Activated B cell treated with CpG ODN at 0.5 μM for 24 hours (primary cell): ENCODE results near the gene ERC2. TPM values are rescaled to one million over a fixed set of nuclear protein-coding genes. Genes with fewer than 3 reads are reported as not detected.

Source experiments
- ATAC-seq: fragments of 200-7000 bp; cut with Tn5 transposase; one replicate; pipeline ENCODE4 v1.10.0; 2021; ENCODE audit warnings: low read depth, mild to moderate bottlenecking, moderate library complexity
- CTCF ChIA-PET: fragments of 350-600 bp; sonication (Branson Sonifier 250); formaldehyde crosslinking; loops from one replicate; lab custom pipeline; 2021; ENCODE audit warnings: antibody characterized with exemption; lab: Charles Lee
- POLR2A ChIA-PET: fragments of 350-600 bp; sonication (Branson Sonifier 250); formaldehyde crosslinking; loops from one replicate; lab custom pipeline; 2021; ENCODE audit warnings: antibody characterized with exemption; lab: Charles Lee
- DNase-seq: peaks from one replicate; pipeline ENCODE4 v3.0.0; 2022
- H3K27ac Mint-ChIP-seq: one replicate; pipeline ENCODE4 v1.8.0; 2020; ENCODE audit warnings: mixed read lengths
- H3K27me3 Mint-ChIP-seq: one replicate; pipeline ENCODE4 v1.8.0; 2021; ENCODE audit warnings: mixed read lengths
- H3K36me3 Mint-ChIP-seq: one replicate; pipeline ENCODE4 v1.8.0; 2021; ENCODE audit warnings: low read depth, mixed read lengths
- H3K4me1 Mint-ChIP-seq: one replicate; pipeline ENCODE4 v1.8.0; 2021; ENCODE audit warnings: mixed read lengths
- H3K4me3 Mint-ChIP-seq: one replicate; pipeline ENCODE4 v1.8.0; 2020; ENCODE audit warnings: mild to moderate bottlenecking, mixed read lengths
- H3K9me3 Mint-ChIP-seq: one replicate; pipeline ENCODE4 v1.8.0; 2020; ENCODE audit warnings: mixed read lengths
- CTCF ChIP-seq: fragments of 200-600 bp; IDR thresholded peaks from one replicate; pipeline ENCODE4 v1.8.0; 2022; ENCODE audit warnings: antibody characterized with exemption, mild to moderate bottlenecking
- intact Hi-C: fragments of 100-400 bp; cut with micrococcal nuclease; formaldehyde crosslinking; loops from one replicate; pipeline ENCODE4 v1.15.1; 2024
- total RNA-seq: library from RNA; stranded (reverse); gene quantifications from 2 replicates; pipeline ENCODE4 v1.2.3, GENCODE V29; 2022

ERC2 gene
- total RNA-seq, 1 donor from 2014 or later = not detected

DNA sequence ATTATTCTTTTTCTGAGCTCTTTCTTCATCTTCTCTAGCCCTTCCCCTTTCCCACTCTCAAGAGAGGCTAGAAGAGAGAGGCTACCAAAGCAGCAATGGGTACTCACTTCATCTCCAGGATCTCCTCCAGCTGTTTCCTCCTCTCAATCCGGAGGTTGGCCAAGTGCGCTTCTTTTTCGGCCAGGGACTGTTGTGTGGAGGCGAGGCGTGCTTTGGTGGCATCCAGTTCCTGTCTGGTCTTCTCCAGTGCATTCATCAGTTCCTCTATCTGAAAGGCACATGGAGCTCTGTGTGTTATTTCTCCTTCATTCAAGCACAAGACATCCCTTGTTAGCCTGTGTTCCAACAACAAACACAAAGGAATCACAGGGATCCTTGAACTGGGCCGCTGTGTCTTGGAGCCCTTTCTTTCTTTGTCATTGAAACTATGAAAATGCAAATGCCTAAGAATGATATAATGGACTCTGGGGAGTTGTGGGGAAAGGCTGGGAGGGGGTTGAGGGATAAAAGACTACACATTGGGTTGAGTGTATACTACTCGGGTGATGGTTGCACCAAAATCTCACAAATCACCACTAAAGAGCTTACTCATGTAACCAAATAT is 579.9 kb downstream of the ERC2 start:
- Mint-ChIP-seq H3K9me3 (no peaks in the 10 kb centered on the region), H3K27me3 (peaks cover 1% of the 10 kb centered on the region), H3K4me3 (no peak overlapping the region), H3K27ac (no peak overlapping the region), H3K4me1 (no peaks in the 10 kb centered on the region), H3K36me3 (no peaks in the 10 kb centered on the region)
- POLR2A ChIA-PET = no interaction called here
- DNase-seq = no peak
- CTCF ChIA-PET = no interaction called here
- no peak for ATAC-seq
- intact Hi-C loops = no loop called here
- no peak for TF ChIP-seq CTCF

GRCh38 chr3:55885721-55886120 is 582.5 kb downstream of the ERC2 start:
- CTCF ChIA-PET = no interaction called here
- H3K9me3 Mint-ChIP-seq = no peaks in the 10 kb centered on the region
- intact Hi-C loops = no loop called here
- no peak overlapping the region for H3K27ac Mint-ChIP-seq
- no peak overlapping the region for H3K4me3 Mint-ChIP-seq
- POLR2A ChIA-PET = no interaction called here
- ATAC-seq (no peak), DNase-seq (no peak)
- H3K4me1 Mint-ChIP-seq = no peaks in the 10 kb centered on the region
- no peaks in the 10 kb centered on the region for H3K27me3 Mint-ChIP-seq
- H3K36me3 Mint-ChIP-seq = no peaks in the 10 kb centered on the region
- no peak for TF ChIP-seq CTCF

DNA sequence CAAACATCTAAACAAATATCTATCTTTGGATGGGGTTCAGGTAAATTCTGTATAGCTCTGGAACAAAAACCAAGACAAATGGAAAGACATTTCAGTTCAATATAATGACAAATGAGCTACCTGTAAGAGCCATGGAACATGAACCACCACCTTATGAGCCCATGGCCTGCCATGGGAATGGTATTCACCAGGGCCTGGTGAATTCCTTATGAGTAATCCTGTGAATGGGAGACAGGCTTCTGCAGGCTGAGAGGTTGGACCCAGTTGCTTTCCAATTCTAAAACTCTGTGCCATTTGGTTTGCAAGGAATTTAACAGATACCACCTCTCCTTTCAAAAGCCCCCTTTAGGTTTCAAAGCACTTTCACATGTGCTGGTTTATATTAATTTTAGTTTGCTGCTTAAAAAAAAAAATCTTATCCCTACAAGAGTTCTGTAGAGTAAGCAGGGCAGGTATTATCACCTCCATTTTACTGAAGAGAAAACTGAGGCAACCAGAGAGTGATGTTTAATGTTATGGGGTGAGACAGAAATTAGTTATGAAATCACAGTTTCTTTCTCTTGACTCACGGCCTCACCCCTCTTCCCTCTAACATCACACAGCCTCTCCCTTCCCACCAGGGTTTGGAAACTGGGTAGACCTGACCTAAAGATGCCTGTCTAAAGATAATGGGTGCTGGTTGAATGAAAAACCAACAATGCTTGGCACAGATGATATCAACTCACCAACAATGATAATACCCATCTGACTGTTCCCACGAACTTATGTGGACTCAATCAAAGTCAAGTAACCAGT is 583.6 kb downstream of the ERC2 start:
- no peak for TF ChIP-seq CTCF
- ChIA-PET POLR2A (no interaction called here), CTCF (no interaction called here)
- Mint-ChIP-seq H3K9me3 (no peaks in the 10 kb centered on the region), H3K4me3 (no peak overlapping the region), H3K36me3 (no peaks in the 10 kb centered on the region), H3K27me3 (no peaks in the 10 kb centered on the region), H3K4me1 (no peaks in the 10 kb centered on the region), H3K27ac (no peak overlapping the region)
- intact Hi-C loops = no loop called here
- ATAC-seq (no peak), DNase-seq (no peak)

DNA sequence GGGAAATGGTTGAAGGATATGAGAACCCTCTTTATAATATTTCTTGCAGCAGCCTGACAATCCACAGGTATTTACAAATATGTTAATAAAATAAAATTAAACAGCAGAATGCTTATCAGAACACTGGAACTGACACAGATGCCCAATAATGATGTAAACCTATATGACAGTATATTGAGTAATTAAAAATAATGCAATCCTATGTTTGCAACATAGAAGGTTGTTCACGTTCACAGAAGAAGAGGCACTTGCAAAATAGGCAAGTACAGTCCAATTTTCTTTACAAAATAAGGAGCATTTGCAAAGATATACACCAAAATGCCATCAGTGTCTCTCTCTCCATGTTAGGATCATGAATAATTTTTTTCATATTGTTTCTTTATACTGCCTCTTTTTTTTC is 584.2 kb downstream of the ERC2 start:
- H3K4me1 Mint-ChIP-seq = no peaks in the 10 kb centered on the region
- no peaks in the 10 kb centered on the region for H3K36me3 Mint-ChIP-seq
- TF ChIP-seq CTCF = no peak
- ChIA-PET POLR2A (no interaction called here), CTCF (no interaction called here)
- no peaks in the 10 kb centered on the region for H3K9me3 Mint-ChIP-seq
- H3K27me3 Mint-ChIP-seq = no peaks in the 10 kb centered on the region
- intact Hi-C loops = no loop called here
- ATAC-seq = no peak
- H3K27ac Mint-ChIP-seq = no peak overlapping the region
- no peak overlapping the region for H3K4me3 Mint-ChIP-seq
- no peak for DNase-seq

- H3K9me3 Mint-ChIP-seq = no peaks in the 10 kb centered on the region
- ATAC-seq (no peak), DNase-seq (no peak)
- CTCF ChIA-PET = no interaction called here
- H3K4me1 Mint-ChIP-seq = no peaks in the 10 kb centered on the region
- intact Hi-C loops = no loop called here
- TF ChIP-seq CTCF = no peak
- H3K36me3 Mint-ChIP-seq = no peaks in the 10 kb centered on the region
- H3K27me3 Mint-ChIP-seq = no peaks in the 10 kb centered on the region
- POLR2A ChIA-PET = no interaction called here
- no peak overlapping the region for H3K4me3 Mint-ChIP-seq
- no peak overlapping the region for H3K27ac Mint-ChIP-seq
Measured at GRCh38 chr3:55882006-55882405, 586.3 kb downstream of the ERC2 start.
